MM.1S (cell line): ENCODE measurements around the gene PARD6B.

Source experiments
- DNase-seq: peaks from one replicate; pipeline ENCODE4 v3.0.0-alpha.2; 2015
- H2AFZ ChIP-seq: fragments of 300-600 bp; sonication (generic); 2 replicates; pipeline ENCODE4 v1.6.0; 2016; ENCODE audit warnings: antibody characterized with exemption, low read length
- H3F3A ChIP-seq: fragments of 300-600 bp; sonication (generic); 2 replicates; pipeline ENCODE4 v1.6.1; 2016; ENCODE audit warnings: mild to moderate bottlenecking, antibody characterized with exemption, low read length, moderate library complexity, mixed read lengths; ENCODE audit not compliant: insufficient read depth
- H3K27ac ChIP-seq: fragments of 300-600 bp; sonication (generic); 2 replicates; pipeline ENCODE4 v1.5.1; 2016; ENCODE audit warnings: mild to moderate bottlenecking, low read length
- H3K27me3 ChIP-seq: fragments of 300-600 bp; sonication (generic); replicated peaks from 2 replicates; pipeline ENCODE4 v1.6.0; 2016; ENCODE audit warnings: low read length; ENCODE audit not compliant: insufficient read depth
- H3K36me3 ChIP-seq: fragments of 300-600 bp; sonication (generic); replicated peaks from 2 replicates; pipeline ENCODE4 v1.6.1; 2016; ENCODE audit warnings: mild to moderate bottlenecking, low read length, mixed read lengths; ENCODE audit not compliant: insufficient read depth
- H3K4me1 ChIP-seq: fragments of 300-600 bp; sonication (generic); 2 replicates; pipeline ENCODE4 v1.6.1; 2016; ENCODE audit warnings: low read length, mixed read lengths
- H3K4me2 ChIP-seq: fragments of 300-600 bp; sonication (generic); 2 replicates; pipeline ENCODE4 v1.6.0; 2016; ENCODE audit warnings: low read depth, low read length
- H3K4me3 ChIP-seq: fragments of 300-600 bp; sonication (generic); 2 replicates; pipeline ENCODE4 v1.5.1; 2016; ENCODE audit warnings: low read length, mixed read lengths
- H3K79me2 ChIP-seq: fragments of 300-600 bp; sonication (generic); 2 replicates; pipeline ENCODE4 v1.6.1; 2016; ENCODE audit warnings: mixed run types, low read length, mixed read lengths
- H3K9ac ChIP-seq: fragments of 300-600 bp; sonication (generic); 2 replicates; pipeline ENCODE4 v1.6.1; 2016; ENCODE audit warnings: low read length, mixed read lengths
- H3K9me2 ChIP-seq: fragments of 300-600 bp; sonication (generic); replicated peaks from 2 replicates; pipeline ENCODE4 v1.6.1; 2016; ENCODE audit warnings: mild to moderate bottlenecking, low read length, mixed read lengths; ENCODE audit not compliant: insufficient read depth
- H3K9me3 ChIP-seq: fragments of 300-600 bp; sonication (generic); replicated peaks from 2 replicates; pipeline ENCODE4 v1.6.1; 2016; ENCODE audit warnings: mild to moderate bottlenecking, low read length, mixed read lengths; ENCODE audit not compliant: insufficient read depth
- H4K20me1 ChIP-seq: fragments of 300-600 bp; sonication (generic); 2 replicates; pipeline ENCODE4 v1.6.1; 2016; ENCODE audit warnings: mild to moderate bottlenecking, low read length, moderate library complexity, mixed read lengths; ENCODE audit not compliant: insufficient read depth
- EZH2 ChIP-seq: fragments of 300-600 bp; sonication (generic); optimal IDR thresholded peaks from 2 replicates; pipeline ENCODE3; 2017; ENCODE audit warnings: low read depth, mild to moderate bottlenecking, antibody characterized with exemption, low read length, mixed read lengths
- EZH2phosphoT487 ChIP-seq: fragments of 300-600 bp; sonication (generic); IDR thresholded peaks from 2 replicates; pipeline ENCODE4 v1.6.1; 2018; ENCODE audit warnings: antibody characterized with exemption, low read length
- TF ChIP-seq, protein P1 (sequence below): fragments of 300-600 bp; sonication (generic); IDR thresholded peaks from 2 replicates; pipeline ENCODE4 v1.5.1; 2016; ENCODE audit warnings: antibody characterized with exemption, low read length, mixed read lengths

Gene PARD6B

DNA sequence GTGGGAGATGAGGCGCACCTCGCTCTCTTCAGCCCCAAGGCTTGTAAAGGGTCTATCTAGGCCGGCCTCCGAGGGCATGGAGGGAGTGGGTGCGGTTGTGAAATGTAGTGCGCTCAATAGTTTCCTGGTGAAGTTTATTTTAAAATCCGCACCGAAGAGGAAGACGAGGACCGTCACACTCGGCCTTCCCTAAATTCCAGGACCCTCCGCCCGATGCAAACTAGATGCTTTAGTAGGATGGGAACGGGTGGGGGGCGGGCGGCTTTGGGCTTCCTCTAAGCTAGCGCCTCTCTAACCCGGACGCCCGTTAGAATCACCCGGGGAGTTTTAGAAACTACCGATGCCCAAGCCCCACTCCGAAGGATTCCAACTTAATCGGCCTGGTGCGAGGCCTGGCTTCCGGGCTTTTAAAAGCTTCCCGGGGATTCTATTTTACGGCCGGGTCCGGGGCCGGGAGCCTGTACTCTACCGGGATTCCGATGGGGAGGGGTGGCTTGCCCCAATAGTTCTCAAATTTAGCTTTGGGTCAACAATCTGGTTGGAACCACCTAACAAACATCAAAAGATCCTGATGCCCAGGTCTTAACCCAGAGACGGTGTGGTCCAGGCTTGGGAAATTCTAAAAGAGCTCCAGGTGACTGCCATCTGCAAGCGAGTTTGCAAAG, 62.9 kb downstream of the PARD6B start:
- no peaks in the 10 kb centered on the region for H3K79me2 ChIP-seq
- H3K9me3 ChIP-seq, result no peaks in the 10 kb centered on the region
- no peaks in the 10 kb centered on the region for H3K36me3 ChIP-seq
- H3K9ac ChIP-seq, result no peak overlapping the region
- peaks cover 9% of the 10 kb centered on the region for H3K4me1 ChIP-seq
- H4K20me1 ChIP-seq, result no peaks in the 10 kb centered on the region
- H3F3A ChIP-seq, result peaks cover 17% of the 10 kb centered on the region
- no peak for TF ChIP-seq EZH2
- TF ChIP-seq, protein P1, sequence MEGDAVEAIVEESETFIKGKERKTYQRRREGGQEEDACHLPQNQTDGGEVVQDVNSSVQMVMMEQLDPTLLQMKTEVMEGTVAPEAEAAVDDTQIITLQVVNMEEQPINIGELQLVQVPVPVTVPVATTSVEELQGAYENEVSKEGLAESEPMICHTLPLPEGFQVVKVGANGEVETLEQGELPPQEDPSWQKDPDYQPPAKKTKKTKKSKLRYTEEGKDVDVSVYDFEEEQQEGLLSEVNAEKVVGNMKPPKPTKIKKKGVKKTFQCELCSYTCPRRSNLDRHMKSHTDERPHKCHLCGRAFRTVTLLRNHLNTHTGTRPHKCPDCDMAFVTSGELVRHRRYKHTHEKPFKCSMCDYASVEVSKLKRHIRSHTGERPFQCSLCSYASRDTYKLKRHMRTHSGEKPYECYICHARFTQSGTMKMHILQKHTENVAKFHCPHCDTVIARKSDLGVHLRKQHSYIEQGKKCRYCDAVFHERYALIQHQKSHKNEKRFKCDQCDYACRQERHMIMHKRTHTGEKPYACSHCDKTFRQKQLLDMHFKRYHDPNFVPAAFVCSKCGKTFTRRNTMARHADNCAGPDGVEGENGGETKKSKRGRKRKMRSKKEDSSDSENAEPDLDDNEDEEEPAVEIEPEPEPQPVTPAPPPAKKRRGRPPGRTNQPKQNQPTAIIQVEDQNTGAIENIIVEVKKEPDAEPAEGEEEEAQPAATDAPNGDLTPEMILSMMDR, result no peak
- TF ChIP-seq EZH2phosphoT487, result no peak
- no peak overlapping the region for H3K27ac ChIP-seq
- no peaks in the 10 kb centered on the region for H3K27me3 ChIP-seq
- H2AFZ ChIP-seq, result peak overlapping the region; percentile 84
- peak overlapping the region; percentile 42 for H3K4me3 ChIP-seq
- no peaks in the 10 kb centered on the region for H3K9me2 ChIP-seq
- no peak for DNase-seq
- peak overlapping the region; percentile 71 for H3K4me2 ChIP-seq

DNA sequence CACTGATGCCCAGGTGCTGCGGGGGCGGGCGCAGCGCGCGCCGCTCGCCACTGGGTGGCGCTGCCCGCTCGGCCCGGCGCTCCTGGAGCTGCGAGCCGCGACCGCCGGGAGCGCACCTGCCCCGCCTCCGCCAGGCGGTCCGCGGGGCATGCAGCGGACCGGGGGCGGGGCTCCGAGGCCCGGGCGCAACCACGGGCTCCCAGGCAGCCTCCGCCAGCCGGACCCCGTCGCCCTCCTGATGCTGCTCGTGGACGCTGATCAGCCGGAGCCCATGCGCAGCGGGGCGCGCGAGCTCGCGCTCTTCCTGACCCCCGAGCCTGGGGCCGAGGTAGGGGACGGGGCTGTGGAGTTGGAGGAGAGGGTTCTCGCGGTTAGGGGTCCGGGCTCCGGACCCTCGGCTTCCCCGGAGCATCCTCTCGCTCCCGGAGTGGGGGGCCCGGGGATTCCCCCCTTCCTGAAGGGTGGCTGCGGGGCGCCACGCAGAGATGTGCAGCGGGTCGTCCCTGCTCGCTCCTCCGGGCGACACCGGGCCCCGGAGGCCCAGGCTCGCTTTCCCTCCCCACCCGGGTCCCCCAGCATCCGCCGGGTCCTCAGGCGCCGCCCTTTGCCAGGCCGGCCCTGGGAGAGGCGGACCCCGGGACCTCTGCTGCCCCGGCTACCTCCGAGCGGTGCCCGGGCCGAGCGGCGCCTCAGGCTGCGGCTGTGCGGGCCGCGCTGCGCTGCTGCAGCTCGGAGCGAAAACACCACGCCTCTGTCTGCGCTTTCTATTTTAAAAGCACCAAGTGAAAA, 63.7 kb downstream of the PARD6B start, which contains the start of gene BCAS4:
BCAS4 (plus strand) TSS at position 216 of the 789 bp plus-strand sequence; CDS start at position 239, 23 bp downstream.
- TF ChIP-seq, protein P1, result peak; percentile 56
- no peak for TF ChIP-seq EZH2

DNA sequence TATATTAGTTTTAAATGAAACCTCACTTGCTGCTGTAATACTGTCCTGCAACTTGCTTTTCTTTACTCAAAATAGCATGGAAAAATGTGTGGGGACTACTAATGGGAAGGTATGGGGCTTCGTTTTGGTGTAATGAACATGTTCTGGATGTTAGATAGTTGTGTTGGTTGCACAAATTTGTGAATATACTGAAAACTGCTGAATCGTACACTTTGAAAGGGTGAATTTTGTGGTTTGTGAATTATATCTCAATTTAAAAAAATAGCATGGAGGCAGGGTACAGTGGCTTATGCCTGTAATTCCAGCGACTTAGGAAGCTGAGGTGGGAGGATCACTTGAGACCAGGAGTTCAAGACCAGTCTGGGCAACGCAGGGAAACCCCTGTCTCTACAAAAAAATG, 65.8 kb downstream of the PARD6B start:
- no peaks in the 10 kb centered on the region for H3K9me2 ChIP-seq
- TF ChIP-seq, protein P1, result no peak
- TF ChIP-seq EZH2, result no peak
- no peak for TF ChIP-seq EZH2phosphoT487
- H3K79me2 ChIP-seq, result no peaks in the 10 kb centered on the region
- H3K9me3 ChIP-seq, result no peaks in the 10 kb centered on the region
- peaks cover 17% of the 10 kb centered on the region for H3F3A ChIP-seq
- H3K4me3 ChIP-seq, result no peak overlapping the region
- H3K4me1 ChIP-seq, result no peaks in the 10 kb centered on the region
- no peaks in the 10 kb centered on the region for H3K27me3 ChIP-seq
- H3K36me3 ChIP-seq, result no peaks in the 10 kb centered on the region
- H3K4me2 ChIP-seq, result no peak overlapping the region
- no peaks in the 10 kb centered on the region for H4K20me1 ChIP-seq
- H2AFZ ChIP-seq, result no peak overlapping the region
- no peak overlapping the region for H3K27ac ChIP-seq
- no peak for DNase-seq
- no peak overlapping the region for H3K9ac ChIP-seq

More for the DNA sequence above, 63.7 kb downstream of the PARD6B start, which contains the start of gene BCAS4:
- H3K36me3 ChIP-seq, result no peaks in the 10 kb centered on the region
- peak within 1 kb of the TSS; percentile 98 for H2AFZ ChIP-seq
- H4K20me1 ChIP-seq, result no peaks in the 10 kb centered on the region
- H3K9ac ChIP-seq, result peak within 1 kb of the TSS; percentile 50; the same call in 1 of the 2 replicates
- peak within 1 kb of the TSS; percentile 91 for H3K4me3 ChIP-seq
- peak within 1 kb of the TSS; percentile 88 for H3K4me2 ChIP-seq
- peak; percentile 85 for DNase-seq
- H3K9me3 ChIP-seq, result no peaks in the 10 kb centered on the region
- no peaks in the 10 kb centered on the region for H3K79me2 ChIP-seq
- H3K27ac ChIP-seq, result no peak within 1 kb of the TSS
- peaks cover 9% of the 10 kb centered on the region for H3K4me1 ChIP-seq
- no peaks in the 10 kb centered on the region for H3K9me2 ChIP-seq
- peaks cover 17% of the 10 kb centered on the region for H3F3A ChIP-seq
- H3K27me3 ChIP-seq, result no peaks in the 10 kb centered on the region
